Prostate gland (tissue), 2 donors: Measurements from ENCODE around the gene CPA1.

Source experiments
- POLR2A ChIP-seq: fragments of 450-650 bp; IDR thresholded peaks from one replicate; pipeline ENCODE4 v1.6.1; 2016; ENCODE audit warnings: antibody characterized with exemption, mild to moderate bottlenecking
- POLR2AphosphoS5 ChIP-seq: sonication (generic); formaldehyde crosslinking; IDR thresholded peaks from one replicate; pipeline ENCODE4 v1.6.1; 2017; ENCODE audit warnings: antibody characterized with exemption
- TF ChIP-seq, protein P1 (sequence below), 4 experiments: fragments of 200-600 bp in 2 of 4; fragments of 450-650 bp in 2 of 4; sonication (generic) in 2 of 4; IDR thresholded peaks; 1 replicate in 3 of 4; 2 replicates in 1 of 4; pipeline ENCODE4 v1.5.1; 2016 to 2019; ENCODE audit warnings: antibody characterized with exemption in 4 of 4, mild to moderate bottlenecking in 2 of 4, moderate library complexity in 2 of 4

DNA sequence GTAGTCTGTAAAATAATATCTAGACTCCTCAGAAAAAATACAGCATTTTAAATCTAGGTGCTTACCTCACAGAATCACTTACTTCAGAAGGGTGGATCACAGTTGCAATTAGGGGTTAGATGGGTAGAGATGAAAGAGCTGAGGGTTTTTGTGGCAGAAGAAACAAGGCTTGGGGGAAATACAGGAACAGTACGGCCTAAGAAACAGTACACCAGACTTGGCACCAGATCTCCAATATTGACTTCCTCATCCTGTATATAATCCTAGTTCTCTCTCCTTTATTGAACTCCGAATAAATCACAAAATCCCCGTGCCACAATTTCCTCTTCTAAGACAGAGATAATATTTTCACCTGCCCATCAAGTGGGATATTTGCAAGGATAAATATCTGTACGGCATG is 46.3 kb downstream of the CPA1 start:
- TF ChIP-seq, protein P1, sequence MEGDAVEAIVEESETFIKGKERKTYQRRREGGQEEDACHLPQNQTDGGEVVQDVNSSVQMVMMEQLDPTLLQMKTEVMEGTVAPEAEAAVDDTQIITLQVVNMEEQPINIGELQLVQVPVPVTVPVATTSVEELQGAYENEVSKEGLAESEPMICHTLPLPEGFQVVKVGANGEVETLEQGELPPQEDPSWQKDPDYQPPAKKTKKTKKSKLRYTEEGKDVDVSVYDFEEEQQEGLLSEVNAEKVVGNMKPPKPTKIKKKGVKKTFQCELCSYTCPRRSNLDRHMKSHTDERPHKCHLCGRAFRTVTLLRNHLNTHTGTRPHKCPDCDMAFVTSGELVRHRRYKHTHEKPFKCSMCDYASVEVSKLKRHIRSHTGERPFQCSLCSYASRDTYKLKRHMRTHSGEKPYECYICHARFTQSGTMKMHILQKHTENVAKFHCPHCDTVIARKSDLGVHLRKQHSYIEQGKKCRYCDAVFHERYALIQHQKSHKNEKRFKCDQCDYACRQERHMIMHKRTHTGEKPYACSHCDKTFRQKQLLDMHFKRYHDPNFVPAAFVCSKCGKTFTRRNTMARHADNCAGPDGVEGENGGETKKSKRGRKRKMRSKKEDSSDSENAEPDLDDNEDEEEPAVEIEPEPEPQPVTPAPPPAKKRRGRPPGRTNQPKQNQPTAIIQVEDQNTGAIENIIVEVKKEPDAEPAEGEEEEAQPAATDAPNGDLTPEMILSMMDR (IDR thresholded peaks at IDR 0.05) = no peak
- TF ChIP-seq POLR2A = no peak
- no peak for TF ChIP-seq POLR2AphosphoS5
